Stimulated activated CD8-positive, alpha-beta memory T cell treated with anti-CD3 and anti-CD28 coated beads, Interleukin-12 subunit alpha, Interleukin-12 subunit beta, amount 100 ng/mL, for 24 hours (primary cell): ENCODE measurements around the gene DIP2C.
"Not testable (repeated sequence)": the region's sequence is repeated elsewhere in the genome, so short reads cannot be mapped to it uniquely, and the experiment has no call there.

ENCODE experiments used
- DNase-seq: peaks from one replicate; pipeline ENCODE4 v3.0.0-alpha.2; 2020; ENCODE audit errors: extremely low read depth

The DIP2C gene

GRCh38 chr10:306007-306674, 383.3 kb downstream of the DIP2C start:
- no peak for DNase-seq

- no peak for DNase-seq
These were observed 384.4 kb downstream of the DIP2C start for GRCh38 chr10:305034-305433.

- DNase-seq, result no peak
These were observed 387.9 kb downstream of the DIP2C start for GRCh38 chr10:301536-301935.

GRCh38 chr10:300580-300979, 388.9 kb downstream of the DIP2C start:
- DNase-seq, result not testable (repeated sequence)

- no peak for DNase-seq
These were observed 389.5 kb downstream of the DIP2C start for GRCh38 chr10:299969-300368.

GRCh38 chr10:299512-299911, 390.0 kb downstream of the DIP2C start:
- no peak for DNase-seq

- DNase-seq, result no peak
These were observed 391.4 kb downstream of the DIP2C start for GRCh38 chr10:298033-298432.

GRCh38 chr10:297567-297966, 391.9 kb downstream of the DIP2C start:
- no peak for DNase-seq

GRCh38 chr10:293636-294035, 395.8 kb downstream of the DIP2C start:
- DNase-seq, result no peak

GRCh38 chr10:290026-290725, 399.3 kb downstream of the DIP2C start:
- no peak for DNase-seq

GRCh38 chr10:289581-289980, 399.9 kb downstream of the DIP2C start:
- DNase-seq, result no peak

GRCh38 chr10:288316-289200, 400.9 kb downstream of the DIP2C start:
- no peak for DNase-seq

- DNase-seq, result no peak
These were observed 401.7 kb downstream of the DIP2C start for GRCh38 chr10:287814-288213.

GRCh38 chr10:287026-287709, 402.3 kb downstream of the DIP2C start:
- DNase-seq, result no peak

GRCh38 chr10:285216-285615, 404.3 kb downstream of the DIP2C start:
- DNase-seq, result no peak

- peak; percentile 3 for DNase-seq
These were observed 405.5 kb downstream of the DIP2C start for GRCh38 chr10:283916-284356.

- no peak for DNase-seq
These were observed 406.4 kb downstream of the DIP2C start for GRCh38 chr10:283140-283479.

- no peak for DNase-seq
These were observed 407.0 kb downstream of the DIP2C start for GRCh38 chr10:282294-283139.

- DNase-seq, result no peak
These were observed 409.8 kb downstream of the DIP2C start for GRCh38 chr10:279655-280054.

- no peak for DNase-seq
These were observed 410.2 kb downstream of the DIP2C start for GRCh38 chr10:279232-279631.

- DNase-seq, result no peak
These were observed 410.8 kb downstream of the DIP2C start for GRCh38 chr10:278707-279106.
